GM04503 (cell line): ENCODE data around the gene JSRP1.
A peak's percentile ranks its signal among the peaks of the same experiment; 100 is the strongest.

ENCODE experiments used
- DNase-seq: peaks from one replicate; pipeline ENCODE4 v3.0.0-alpha.2; 2012; ENCODE audit warnings: low read depth

Gene JSRP1

DNA sequence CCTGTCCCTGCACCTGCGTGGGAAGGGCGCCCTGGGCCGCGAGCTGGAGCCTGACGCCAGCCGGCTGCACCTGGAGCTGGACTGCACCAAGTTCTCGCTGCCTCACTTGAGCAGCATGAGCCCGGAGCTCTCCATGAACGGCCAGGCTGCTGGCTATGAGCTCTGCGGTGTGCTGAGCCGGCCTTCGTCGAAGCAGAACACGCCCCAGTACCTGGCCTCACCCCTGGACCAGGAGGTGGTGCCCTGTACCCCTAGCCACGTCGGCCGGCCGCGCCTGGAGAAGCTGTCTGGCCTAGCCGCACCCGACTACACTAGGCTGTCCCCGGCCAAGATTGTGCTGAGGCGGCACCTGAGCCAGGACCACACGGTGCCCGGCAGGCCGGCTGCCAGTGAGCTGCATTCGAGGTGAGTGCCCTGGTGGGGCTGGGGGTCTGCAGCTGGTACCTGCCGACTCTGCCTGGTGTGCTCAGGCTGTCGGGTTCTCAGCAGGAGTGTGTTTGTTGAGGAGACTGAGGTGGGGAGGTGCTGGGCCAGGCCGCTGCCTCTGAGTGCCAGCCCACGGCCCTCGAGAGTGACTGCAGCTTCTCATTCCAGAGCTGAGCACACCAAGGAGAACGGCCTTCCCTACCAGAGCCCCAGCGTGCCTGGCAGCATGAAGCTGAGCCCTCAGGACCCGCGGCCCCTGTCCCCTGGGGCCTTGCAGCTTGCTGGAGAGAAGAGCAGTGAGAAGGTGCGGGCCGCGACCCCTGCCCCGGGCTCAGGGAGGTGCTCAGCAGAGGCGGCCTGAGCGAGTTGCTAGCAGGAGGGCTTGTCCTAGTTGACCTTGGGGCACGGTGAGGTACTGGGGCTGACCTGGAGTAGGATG lies 39.6 kb downstream of the JSRP1 start:
- DNase-seq = no peak

GRCh38 chr19:2215281-2215751 lies 40.9 kb downstream of the JSRP1 start:
- DNase-seq = no peak

GRCh38 chr19:2214251-2214650 lies 42.0 kb downstream of the JSRP1 start:
- DNase-seq = no peak

- DNase-seq = no peak
Measured at GRCh38 chr19:2213799-2214198, 42.4 kb downstream of the JSRP1 start.

DNA sequence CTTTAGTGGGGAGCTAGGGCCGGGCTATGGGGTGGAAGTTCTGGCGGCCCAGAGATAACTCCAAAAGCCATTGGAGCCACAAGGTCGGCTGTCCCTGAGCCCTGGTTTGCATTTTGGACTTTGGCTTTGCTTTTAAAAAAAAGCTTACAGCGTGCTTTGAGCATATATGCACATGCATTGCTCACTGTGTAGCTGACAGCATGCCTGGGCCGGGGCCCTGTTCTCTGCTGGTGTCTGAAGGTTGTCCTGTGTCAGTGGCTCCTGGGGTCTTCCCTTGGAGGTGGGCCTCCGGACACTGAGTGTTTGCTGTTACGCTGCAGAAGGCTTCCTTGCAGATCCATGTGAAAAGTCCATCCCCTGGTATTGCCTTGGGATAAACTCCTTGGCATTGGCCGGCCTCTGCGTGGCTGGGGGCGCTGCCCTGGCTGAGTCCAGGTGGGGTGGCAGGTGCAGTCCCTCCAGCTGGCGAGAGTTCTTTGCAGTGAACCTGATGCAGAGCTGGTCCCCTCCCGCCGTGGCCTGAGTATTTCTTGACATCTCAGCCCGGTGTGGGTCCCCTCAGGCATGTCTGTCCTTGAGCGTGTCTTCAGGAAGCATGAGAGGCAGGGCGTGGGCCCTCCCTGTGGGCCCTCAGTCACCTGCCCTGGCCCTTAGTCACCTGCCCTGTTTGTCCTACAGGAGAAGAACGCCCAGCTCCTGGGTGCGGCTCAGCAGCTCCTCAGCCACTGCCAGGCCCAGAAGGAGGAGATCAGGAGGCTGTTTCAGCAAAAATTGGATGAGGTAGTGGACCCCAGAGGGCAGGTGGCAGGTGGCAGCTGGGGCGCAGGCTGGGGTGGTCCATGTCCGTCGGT lies 43.1 kb downstream of the JSRP1 start:
- no peak for DNase-seq

DNA sequence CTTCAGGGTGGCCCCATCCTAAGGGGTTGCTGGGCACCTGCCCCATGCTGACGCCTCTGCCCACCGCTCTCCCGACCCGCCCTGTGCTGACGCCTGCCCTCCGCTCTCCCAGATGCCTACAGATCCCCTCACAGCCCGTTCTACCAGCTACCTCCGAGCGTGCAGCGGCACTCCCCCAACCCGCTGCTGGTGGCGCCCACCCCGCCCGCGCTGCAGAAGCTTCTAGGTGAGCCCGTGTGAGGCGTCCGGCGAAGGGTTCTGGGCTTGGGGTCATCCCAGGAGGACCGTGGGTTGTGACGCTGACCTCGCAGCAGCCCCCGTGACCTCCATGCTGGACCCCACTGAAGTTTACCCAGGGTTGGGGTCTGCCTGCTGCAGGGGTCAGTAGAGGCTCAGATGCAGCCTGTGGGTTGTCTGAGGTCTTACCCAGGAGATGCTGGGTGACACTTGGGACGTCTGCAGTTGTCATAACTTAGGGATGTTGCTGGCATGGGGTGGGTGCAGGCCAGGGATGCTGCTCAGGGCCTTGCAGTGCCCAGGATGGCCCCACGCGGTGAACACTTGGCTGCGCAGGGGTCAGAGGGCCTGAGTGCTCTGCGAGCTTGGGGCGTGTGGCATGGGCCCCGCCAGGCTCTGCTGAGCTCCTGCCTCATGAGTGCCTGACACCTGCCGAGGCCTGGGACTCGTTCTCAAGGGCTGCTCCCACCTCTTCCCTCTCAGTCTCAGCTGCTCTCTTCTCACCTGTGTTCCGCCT lies 45.1 kb downstream of the JSRP1 start:
- DNase-seq = no peak

DNA sequence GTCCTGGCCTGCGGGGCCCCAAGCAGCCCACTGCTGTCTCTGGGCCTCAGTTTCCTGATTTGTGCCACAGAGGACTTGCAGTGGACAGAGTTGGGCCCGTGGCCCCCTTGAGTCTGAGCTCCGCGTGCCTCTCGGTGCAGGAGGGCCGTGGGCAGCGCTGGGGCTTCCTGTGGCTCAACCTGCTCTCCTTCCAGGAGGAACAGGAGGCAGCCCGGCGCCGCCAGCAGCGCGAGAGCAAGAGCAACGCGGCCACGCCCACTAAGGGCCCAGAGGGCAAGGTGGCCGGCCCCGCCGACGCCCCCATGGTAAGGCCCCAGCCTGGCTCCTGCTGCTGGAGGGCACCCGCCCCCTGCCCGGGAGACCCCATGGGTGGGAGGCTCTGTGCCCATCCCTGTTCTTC lies 46.0 kb downstream of the JSRP1 start:
- no peak for DNase-seq

DNA sequence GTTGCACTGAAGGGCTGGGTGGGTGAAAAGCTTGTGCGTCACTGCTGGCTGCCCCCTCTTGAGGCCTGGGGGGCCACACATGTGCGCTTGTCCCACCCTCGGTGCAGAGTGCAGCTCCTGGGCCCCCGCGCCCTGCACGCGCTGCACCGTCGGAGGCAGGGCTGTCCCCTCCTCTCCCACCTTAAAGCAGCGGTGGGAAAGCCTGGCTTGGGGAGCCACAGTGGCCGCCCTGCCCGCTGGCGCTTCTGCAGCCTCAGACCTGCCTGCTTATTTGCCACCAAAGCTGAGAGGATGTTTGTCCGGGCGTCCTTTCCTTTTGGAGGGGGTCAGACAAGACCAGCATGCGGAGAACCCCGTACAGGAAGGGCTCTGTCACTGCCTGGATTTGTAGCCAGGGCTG lies 46.8 kb downstream of the JSRP1 start:
- no peak for DNase-seq

- no peak for DNase-seq
Measured at GRCh38 chr19:2208975-2209374, 47.2 kb downstream of the JSRP1 start.

GRCh38 chr19:2207991-2208860 lies 48.0 kb downstream of the JSRP1 start:
- peak; percentile 59 for DNase-seq

GRCh38 chr19:2207008-2207407 lies 49.2 kb downstream of the JSRP1 start:
- no peak for DNase-seq

- no peak for DNase-seq
Measured at GRCh38 chr19:2202366-2202765, 53.9 kb downstream of the JSRP1 start.
